Activated CD4-positive, CD25-positive, alpha-beta regulatory T cell treated with anti-CD3 and anti-CD28 coated beads, Interleukin-2, amount 50 U/mL, for 24 hours (primary cell): ENCODE measurements around the gene SLC43A2.

Experiments
- ATAC-seq, 2 donors: fragments of 150-1000 bp; cut with Tn5 transposase; one replicate each; pipeline ENCODE4 v1.10.0; 2021; ENCODE audit warnings: mild to moderate bottlenecking in 1 of 2, moderate library complexity in 1 of 2

The SLC43A2 gene

DNA sequence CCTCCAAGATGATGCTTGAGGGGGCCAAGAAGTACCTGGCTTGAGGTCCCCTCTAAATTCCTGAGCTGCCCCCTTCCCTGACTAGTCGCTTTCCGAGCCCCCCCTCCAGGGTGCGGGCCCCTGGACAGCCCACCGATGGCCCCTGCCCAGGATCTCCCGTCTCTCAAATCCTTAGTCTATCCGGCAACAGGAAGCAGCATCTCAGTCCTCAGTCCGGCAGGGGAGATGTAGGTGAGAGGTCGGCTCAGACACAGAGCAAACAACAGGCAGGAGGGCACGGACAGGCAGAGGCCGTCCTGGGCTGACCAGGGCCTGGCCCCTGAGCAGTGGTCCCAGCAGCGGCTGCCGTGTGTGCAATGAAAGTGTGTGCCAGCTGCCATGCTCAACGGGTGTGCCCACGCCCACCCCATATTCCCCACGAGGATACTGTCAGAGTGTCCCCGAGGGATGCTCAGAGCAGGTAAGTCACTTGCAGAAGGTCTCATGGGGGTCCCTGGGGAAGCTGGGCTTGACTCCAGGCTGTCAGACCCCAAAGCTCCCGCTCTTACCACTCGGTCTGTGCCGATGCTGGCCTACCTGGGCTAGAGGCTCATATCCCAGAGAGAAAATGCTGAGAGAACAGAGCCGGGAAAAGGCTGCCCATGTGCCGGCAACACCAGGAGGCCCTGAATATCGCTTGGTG lies 7.2 kb downstream of the SLC43A2 start:
- ATAC-seq = no peak

DNA sequence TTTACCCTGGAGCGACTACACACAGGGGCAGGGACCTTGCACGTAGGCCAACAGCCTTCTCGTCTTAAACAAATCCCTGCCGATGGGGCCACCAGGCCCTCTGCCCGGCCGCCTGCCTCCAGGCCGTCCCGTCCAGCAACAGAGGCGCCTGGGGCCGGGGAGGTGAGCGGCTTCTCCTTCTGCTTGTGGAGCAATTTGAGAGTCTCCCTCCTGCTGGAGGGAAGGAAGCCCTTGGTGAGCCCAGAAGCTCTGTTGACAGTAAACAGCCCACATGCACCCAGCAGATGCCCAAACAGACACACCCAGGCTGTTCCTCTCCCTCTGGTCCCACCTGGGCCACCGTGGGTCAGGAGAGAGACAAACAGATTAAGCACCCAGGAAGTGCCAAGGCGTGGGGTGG lies 8.1 kb downstream of the SLC43A2 start:
- no peak for ATAC-seq

DNA sequence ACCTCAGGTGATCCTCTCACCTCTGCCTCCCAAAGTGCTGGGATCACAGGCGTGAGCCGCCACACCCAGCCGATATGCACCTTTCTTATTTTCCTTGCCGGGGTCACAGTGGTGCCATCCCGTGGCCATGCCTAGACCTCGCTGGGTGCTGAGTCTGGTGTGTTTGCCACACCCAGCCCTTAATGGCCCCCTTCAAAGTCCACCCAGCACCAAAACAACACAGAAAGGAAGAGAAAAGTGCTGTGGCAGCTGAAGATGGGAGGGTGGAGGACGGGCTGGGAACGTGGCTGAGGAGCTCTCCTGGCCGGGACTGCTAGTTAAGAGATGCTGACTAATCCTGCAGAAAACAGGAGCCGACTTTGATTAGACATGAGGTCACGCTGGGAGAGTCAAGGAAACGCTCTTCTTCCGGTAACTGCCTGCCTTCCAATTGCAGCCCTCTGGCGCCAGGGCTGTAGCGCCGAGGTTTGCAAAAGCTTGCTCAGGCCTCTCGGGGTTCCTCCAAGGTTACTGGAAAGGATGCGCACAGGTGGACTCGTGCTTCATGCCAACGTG lies 10.9 kb downstream of the SLC43A2 start:
- no peak for ATAC-seq

DNA sequence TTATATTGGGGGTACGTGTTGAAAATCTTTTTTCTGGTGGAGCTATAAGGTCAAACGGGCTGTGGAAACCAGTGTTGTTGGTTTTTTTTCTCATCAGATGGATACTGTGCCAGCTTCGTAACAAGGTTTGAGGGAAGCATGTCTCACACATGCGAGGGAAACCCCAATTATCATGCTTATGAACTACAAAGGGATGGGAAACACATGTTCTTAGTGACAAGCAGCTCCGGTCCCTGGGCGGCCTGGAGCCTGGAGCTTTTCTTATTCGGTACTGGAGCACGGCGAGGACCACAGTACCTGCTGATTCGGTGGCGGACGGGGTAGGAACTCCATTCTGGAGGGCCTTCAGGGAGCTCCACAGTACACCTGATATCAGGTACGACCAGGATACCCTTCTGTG lies 12.5 kb downstream of the SLC43A2 start:
- ATAC-seq = no peak

DNA sequence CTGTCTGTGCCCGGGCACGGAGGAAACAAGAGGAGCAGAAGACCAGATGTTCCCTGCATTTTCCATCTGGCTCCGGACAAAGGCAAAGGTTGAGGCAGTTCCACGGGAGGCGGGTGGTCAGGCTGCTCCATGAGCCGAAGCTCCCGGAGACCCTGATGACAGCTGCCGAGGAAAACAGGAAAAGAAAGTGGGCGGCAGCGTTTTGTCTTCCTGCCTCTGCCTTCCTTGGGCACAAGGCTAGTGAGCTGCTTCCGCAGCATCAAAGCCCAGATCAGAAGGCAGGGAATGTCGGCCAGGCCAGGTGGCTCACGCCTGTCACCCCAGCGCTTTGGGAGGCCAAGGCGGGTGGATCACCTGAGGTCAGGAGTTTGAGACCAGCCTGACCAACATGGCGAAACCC lies 16.2 kb downstream of the SLC43A2 start:
- no peak for ATAC-seq

DNA sequence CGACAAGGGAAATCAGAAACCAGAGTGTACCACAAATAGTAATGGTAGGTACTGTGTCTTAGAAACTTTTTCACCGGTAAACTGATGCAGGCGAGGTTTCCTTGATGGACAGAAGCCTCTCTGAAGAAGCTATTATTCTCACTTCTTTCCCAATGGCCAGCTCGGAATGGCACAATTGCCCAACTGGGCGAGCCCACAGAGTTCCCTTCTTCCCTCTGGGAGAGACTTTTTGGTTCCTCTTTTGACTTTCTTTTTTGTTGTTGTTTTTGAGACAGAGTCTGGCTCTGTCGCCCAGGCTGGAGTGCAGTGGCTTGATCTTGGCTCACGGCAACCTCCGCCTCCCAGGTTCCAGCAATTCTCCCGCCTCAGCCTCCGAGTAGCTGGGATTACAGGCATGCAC lies 16.9 kb downstream of the SLC43A2 start:
- ATAC-seq = no peak

DNA sequence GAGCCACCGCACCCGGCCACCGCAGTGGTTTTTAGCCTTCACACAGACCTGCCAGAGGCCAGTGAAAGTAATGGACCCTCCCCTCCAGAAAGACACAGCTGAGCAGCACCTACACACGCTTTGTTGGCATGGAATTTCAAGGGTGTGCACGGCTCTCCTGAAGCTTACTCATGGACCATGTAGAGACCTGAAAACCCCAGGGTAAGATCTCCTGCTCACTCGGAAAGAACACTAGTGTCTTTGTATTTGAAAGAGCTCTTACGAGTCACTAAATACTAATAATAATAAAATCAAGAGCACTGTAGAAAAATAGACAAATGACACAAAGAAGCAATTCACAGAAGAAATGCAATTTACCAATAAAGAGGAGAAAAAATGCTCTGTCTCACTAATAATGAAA lies 20.0 kb downstream of the SLC43A2 start:
- ATAC-seq = no peak

DNA sequence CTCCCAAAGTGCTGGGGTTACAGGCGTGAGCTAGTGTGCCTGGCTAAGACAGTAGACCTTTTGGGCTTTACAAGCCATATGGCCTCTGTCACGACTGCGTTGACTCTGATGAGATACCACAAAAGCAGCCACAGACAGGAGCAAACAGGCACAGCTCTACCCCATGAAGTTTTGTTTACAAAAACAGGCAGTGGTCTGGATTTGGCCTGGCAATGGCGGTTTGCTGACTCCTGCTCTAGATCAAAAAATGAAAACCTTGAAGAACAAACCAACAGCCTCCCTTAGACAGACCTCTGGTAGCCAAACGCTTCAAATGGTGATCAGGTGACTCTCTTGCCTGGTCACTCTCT lies 20.7 kb downstream of the SLC43A2 start:
- peak; percentile 7 to 12 for ATAC-seq

DNA sequence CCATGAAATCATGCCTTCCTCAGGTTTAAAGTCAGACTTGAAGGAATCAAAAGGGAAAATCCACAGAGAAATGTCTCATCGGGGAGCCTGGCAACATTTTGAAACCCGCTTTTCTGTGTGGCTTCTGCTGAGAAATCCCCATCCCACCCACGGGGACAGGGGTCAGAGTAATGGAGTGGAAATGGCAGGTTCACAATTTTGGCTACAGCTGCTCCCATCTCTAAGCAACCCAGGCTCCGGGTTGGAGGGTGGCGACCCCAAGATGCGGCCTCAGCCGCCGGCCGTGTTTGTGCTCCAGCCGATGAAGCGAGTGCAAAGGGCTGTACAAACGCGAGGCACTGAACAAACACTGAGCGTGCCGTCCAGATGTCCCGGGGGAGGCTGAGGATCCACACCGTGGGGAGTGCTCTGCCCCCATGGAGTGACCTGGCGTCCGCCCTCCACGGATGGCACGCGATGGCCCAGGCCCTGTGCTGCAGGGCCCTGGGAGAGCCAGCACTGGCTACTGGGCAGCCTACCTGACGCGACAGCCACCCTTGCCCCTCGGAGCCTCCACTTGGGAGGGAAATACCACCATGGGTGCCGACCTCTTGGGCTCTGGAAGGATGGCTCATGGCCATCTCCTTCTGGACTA lies 22.2 kb downstream of the SLC43A2 start:
- ATAC-seq = no peak

DNA sequence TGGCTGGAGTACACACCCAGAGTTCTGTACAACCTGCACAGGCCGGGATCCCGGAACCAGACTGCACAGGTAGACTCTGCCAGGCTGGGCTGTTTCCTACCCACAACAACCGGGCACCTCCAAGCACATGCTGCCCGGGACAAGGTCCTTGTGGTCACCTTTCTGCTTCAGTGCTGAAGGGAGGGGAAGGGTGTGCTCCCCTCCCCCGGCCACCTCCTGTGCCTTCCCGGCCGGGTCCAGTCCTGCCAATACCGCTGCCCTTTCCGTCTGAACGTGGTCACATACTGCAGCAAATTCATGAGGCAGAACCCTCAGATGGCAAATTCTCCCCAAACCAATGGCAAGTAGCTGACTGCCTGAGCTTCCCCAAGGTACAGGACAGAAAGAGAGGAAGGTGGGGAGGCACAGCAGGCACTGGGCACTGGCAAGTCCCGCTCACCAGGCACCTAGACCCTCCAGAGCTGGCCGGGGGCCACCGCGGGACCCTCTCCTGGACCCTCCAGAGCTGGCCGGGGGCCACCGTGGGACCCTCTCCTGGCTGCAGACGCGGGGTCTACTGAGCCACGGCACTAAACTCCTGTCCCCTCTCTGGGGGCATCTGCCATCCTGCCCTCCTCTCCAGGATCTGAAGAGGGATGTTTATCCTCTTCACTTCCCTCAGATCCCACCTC lies 22.8 kb downstream of the SLC43A2 start:
- no peak for ATAC-seq

DNA sequence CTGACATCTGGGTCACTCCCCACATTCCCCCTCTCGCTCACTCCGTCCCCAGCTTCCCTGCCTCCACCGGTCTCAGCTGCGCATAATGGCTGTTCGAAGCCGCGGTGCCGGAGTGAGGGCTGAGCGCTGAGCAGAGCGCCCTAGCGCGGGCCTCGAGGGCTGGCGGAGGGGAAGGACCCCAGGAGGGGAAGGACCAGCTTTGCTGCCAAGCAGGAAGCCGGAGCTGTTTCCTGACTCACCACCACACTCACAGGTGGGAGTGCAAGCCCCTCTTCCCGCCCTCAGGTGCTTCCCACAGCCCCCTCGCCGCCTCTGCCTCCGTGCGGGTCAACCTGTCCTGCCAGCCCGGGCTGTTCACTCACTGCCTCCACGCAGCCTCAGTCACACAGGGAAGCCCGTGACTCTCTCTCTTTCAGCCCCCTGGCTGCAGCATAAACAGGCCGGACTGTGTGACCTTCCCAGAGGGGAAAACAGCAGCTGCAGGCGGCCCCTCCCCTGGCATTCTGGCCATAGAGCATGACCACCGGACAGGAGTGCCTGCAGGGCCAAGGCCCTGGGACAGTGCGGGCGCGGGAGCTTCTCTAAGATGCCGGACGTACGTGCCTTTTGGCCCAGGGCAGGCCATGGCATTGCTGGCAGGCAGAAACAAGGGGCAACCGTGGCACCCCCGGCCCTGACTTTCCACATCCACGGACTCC lies 23.7 kb downstream of the SLC43A2 start:
- ATAC-seq = no peak

DNA sequence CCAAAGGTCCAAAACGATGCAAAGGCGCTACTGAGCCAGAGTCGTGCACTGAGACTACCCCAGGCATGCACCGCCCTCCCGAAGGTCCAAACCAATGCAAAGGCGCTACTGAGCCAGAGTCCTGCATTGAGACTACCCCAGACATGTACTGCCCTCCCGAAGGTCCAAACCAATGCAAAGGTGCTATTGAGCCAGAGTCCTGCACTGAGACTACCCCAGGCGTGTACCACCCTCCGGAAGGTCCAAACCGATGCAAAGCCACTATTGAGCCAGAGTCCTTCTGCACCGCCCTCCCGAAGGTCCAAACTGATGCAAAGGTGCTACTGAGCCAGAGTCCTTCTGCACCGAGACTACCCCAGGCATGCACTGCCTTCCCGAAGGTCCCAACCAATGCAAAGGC lies 27.1 kb downstream of the SLC43A2 start:
- ATAC-seq = no peak

DNA sequence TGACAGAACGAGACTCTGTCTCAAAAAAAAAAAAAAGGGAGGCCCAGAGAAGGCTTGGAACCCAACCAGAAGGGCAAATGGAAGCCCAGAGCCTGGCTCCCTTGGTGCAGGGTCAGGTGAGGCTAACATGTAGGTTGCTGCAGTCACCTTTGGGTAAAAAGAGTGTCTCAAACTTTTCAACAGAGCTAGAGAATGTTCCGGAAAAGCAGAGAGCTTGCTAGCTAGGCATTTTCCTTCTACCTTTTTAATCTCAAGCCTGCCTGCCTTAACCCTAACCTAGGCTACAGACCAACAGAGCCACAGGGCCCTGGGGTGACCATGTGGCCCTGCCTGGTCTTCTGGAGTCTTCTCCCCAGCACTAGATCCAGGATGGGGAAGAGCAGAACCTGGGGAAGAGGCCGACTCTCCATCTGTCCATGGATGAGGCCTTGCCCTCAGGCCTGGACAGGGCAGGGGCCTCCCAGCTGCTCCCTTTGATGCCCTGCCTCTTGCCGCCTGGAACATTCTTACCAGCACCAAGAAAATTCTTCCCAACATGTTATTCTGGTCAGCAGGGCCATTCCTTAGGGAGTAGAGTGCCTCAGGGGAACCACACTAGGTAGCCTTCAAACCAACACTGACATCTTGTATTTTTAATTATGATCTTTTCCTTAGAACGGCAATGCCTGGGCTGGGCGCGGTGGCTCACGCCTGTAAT lies 30.1 kb downstream of the SLC43A2 start:
- no peak for ATAC-seq

DNA sequence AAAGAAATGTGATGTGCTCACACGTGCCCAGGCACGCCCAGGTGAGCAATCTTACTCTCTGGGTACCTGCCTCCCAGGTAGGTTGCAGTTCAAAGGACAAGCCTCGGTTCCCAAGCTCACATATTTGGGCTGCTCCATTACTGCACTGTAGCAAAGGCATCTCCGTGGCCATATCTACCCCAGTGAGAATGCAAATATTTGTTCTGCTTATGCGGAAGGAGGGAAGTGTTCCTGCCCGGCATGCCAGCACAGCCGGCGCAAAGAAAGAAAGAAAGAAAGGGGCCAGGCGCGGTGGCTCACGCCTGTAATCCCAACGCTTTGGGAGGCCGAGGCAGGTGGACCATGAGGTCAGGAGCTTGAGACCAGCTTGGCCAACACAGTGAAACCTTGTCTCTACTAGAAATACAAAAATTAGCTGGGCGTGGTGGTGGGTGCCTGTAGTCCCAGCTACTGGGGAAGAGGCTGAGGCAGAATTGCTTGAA lies 30.7 kb downstream of the SLC43A2 start:
- no peak for ATAC-seq

DNA sequence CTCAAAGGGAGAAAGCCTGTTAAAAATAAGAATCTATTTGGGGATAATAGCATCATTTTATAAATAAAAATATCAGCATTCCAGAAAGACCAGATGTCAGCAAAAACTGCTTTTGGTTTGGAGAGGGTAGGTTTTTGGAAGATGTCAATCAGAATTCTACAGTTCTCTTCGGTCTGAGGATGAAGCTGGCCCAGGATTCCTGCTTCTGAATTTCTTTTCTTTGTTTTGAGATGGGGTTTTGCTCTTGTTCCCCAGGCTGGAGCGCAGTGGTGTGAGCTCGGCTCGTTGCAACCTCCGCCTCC lies 35.1 kb downstream of the SLC43A2 start:
- no peak for ATAC-seq

DNA sequence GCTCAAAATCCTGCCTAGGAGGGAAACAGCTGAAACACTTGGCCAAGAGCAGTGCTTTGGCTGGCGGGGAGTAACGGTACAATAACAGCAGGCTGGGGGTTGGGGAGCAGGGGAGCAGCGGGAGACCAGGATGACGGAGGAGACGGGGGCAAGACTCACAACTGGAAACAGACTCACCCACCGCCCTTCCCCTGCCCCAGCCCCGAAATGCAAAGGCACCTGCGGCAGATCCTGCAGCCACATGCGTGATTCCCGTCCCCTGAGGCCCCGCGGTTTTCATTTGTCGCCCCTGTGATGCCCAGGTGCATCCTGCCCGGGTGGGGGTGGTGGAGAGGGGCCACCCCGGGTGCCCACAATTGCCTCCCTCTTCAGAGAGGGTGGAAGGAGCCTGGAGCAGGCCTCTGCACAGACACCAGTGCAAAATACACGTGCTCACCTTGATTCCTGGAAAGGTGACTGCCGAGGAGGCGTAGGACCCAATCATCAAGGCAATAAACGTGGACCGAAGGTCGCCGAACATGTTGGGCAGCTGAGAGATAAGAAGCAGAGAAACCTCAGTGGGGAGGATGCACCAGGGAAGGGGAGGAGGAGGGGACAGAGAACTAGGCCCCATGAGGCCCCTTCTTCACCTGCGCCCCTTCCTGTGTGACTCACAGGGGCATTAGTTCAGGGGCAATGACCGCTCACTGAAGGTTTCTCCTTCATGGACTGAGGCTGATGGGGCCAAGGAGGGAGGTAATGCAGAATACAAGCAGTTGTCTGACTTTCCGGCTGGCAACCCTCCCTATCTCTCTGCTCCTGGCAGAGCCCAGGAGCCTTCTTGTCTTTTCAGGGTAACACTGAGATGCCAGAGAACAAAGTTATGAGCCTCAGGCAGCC lies 35.6 kb downstream of the SLC43A2 start:
- peak; percentile 55 to 57 for ATAC-seq

DNA sequence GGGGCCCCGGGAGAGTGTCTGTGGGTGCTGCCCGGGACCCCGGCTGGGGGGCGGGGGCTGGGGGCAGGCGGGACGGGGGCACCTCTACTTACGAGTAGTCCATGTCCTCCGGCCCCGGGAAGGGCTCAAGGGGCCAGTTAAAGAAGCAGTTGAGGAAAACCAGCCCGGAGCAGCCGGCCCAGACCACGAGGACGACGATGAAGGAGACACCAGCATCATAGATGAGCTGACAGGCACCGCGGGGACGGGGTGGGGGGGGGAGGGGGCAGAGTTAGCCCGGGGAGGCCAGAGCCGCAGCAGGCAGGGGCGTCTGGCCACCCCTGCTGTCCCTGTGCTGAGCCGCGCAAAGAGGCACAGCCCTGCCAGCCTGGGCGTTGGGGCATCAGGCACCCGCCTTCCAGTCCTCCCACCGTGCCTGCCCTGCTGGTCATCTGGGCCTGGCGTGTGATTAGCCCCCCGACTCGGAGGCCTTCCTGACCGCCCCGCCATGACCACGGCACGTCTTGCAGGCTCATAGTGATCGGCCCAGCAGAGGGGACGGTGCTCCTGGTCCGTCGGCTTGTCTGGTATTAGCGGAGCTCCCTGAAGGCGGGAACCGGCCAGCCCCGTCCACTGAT lies 37.1 kb downstream of the SLC43A2 start:
- no peak for ATAC-seq

DNA sequence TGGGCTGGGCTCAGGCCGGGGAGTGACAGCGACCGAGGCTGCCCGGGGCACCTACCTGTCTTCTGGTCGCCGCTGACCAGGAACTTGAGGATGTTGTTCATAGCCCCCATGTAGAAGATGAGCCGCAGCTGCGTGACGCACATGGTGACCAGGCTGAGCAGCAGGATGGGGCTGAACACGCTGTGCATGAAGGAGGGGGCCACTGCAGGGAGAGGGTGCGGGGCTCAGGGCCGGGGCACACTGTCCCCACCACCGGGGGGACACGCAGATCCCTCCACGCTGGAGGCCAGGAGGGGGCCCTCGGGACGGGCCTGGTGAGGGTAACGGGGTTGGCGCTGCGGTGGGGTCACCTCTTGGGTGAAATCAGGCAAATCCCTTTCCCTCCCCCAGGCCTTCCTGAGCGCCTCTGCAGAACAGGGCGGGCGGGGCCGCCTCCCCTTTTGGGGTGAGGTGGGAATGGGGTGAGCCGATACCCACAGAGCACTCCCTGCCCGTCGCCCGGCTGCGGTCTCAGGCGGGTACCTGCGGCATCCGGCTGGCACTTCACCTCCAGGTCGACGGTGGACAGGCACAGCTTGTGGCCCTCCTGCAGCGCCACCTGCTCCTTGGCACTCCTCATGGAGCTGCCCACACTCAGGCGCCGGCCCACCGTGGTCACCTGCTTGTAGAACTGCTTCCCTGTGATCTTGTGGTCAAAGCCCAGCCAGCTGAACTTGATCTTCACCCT lies 37.7 kb downstream of the SLC43A2 start:
- ATAC-seq = no peak

DNA sequence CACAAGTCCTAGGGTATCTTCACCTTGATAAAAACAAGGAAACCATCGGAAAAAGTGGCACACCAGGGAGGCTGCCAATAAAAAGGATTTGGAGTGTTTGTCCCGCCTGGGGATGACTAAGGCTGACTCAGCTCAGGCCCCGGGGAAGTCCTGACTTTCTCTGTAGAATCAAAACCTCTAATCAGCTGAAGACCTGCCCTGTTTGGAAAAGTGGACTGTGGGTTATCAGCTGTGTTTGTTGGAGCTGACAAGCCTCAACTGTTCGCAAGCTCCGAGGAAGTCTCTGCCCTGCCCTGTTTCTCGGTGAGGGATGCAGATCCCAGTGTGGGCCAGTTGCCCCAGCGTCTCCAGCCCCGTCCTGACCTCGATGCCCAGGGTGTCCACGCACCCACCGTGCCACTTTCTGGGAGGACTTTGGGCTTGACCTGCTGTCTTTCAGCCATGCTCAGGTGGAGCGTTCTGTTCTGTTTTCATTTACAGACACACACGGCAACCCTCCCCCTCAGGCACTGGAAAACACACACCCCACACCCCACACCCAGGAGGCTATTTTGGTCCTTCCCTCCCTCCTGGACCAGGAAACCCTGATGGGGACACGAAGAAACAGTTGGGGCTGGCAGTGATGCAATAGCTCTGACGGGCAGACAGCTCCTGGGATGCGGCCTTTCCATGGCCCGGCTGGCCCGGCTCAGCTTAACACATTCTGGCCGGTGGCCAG lies 38.4 kb downstream of the SLC43A2 start:
- peak; percentile 29 to 52 for ATAC-seq
